HepG2 (cell line): ENCODE results near the gene ARTN. TPM values are rescaled to one million over a fixed set of nuclear protein-coding genes. Genes with fewer than 3 reads are reported as not detected.
A peak's percentile ranks its signal among the peaks of the same experiment; 100 is the strongest.

ENCODE experiments used
- BRD4 ChIP-seq: sonication (generic); formaldehyde crosslinking; IDR thresholded peaks from 2 replicates; pipeline ENCODE4 v1.4.0; 2020; ENCODE audit warnings: missing genetic modification reagents
- CEBPB ChIP-seq: IDR thresholded peaks from 2 replicates; pipeline ENCODE4 v1.6.1; 2011; ENCODE audit warnings: low read depth, low read length, improper control_type of control experiment, borderline replicate concordance
- FOSL1 ChIP-seq: sonication (generic); formaldehyde crosslinking; IDR thresholded peaks from 2 replicates; pipeline ENCODE4 v1.9.0; 2021; ENCODE audit warnings: missing genetic modification reagents, borderline replicate concordance
- HDAC2 ChIP-seq: sonication (generic); formaldehyde crosslinking; IDR thresholded peaks from 2 replicates; pipeline ENCODE4 v1.4.0; 2020; ENCODE audit warnings: missing genetic modification reagents
- HNF4G ChIP-seq, 2 experiments: sonication (generic) in 1 of 2; formaldehyde crosslinking in 1 of 2; IDR thresholded peaks; 2 replicates each; pipeline versions ENCODE4 v1.4.0 to v1.6.1; 2011 to 2020; ENCODE audit warnings: borderline replicate concordance in 2 of 2, low read depth in 2 of 2, mild to moderate bottlenecking in 2 of 2, low read length in 1 of 2, missing genetic modification reagents in 1 of 2, moderate library complexity in 1 of 2
- KLF13 ChIP-seq: sonication (generic); formaldehyde crosslinking; IDR thresholded peaks from 2 replicates; pipeline ENCODE4 v1.4.0; 2020; ENCODE audit warnings: mild to moderate bottlenecking, missing genetic modification reagents
- MZF1 ChIP-seq: sonication (generic); formaldehyde crosslinking; IDR thresholded peaks from 2 replicates; pipeline ENCODE4 v1.8.1; 2023; ENCODE audit warnings: mild to moderate bottlenecking, missing genetic modification reagents, borderline replicate concordance
- NAIF1 ChIP-seq: sonication (generic); formaldehyde crosslinking; IDR thresholded peaks from 2 replicates; pipeline ENCODE4 v1.5.0; 2020; ENCODE audit warnings: mild to moderate bottlenecking, missing genetic modification reagents, borderline replicate concordance
- POLR2AphosphoS2 ChIP-seq: IDR thresholded peaks from 2 replicates; pipeline ENCODE4 v1.6.1; 2011; ENCODE audit warnings: low read depth, low read length, improper control_type of control experiment
- POLR2AphosphoS5 ChIP-seq: IDR thresholded peaks from 2 replicates; pipeline ENCODE4 v1.6.1; 2012; ENCODE audit warnings: low read depth, low read length
- PRDM10 ChIP-seq: sonication (generic); formaldehyde crosslinking; IDR thresholded peaks from 2 replicates; pipeline ENCODE4 v1.4.0; 2020; ENCODE audit warnings: low read depth, missing genetic modification reagents
- RFXANK ChIP-seq: IDR thresholded peaks from 2 replicates; pipeline ENCODE4 v1.6.1; 2016
- SALL2 ChIP-seq: sonication (generic); formaldehyde crosslinking; IDR thresholded peaks from 2 replicates; pipeline ENCODE4 v1.8.1; 2023; ENCODE audit warnings: mild to moderate bottlenecking, missing genetic modification reagents, inconsistent platforms
- SETDB1 ChIP-seq: sonication (generic); formaldehyde crosslinking; IDR thresholded peaks from 2 replicates; pipeline ENCODE4 v1.5.1; 2020; ENCODE audit warnings: missing genetic modification reagents, mild to moderate bottlenecking, borderline replicate concordance
- SMARCE1 ChIP-seq: fragments of 450-650 bp; IDR thresholded peaks from 2 replicates; pipeline ENCODE4 v1.6.1; 2017; ENCODE audit warnings: borderline replicate concordance
- TARDBP ChIP-seq: sonication (generic); formaldehyde crosslinking; IDR thresholded peaks from 2 replicates; pipeline ENCODE4 v1.8.0; 2022; ENCODE audit warnings: mild to moderate bottlenecking, missing genetic modification reagents
- ZBTB3 ChIP-seq: sonication (generic); formaldehyde crosslinking; IDR thresholded peaks from 2 replicates; pipeline ENCODE4 v1.4.0; 2020; ENCODE audit warnings: low read depth, mild to moderate bottlenecking, moderate library complexity, missing genetic modification reagents, borderline replicate concordance
- ZFP41 ChIP-seq: sonication (generic); formaldehyde crosslinking; IDR thresholded peaks from 2 replicates; pipeline ENCODE4 v1.4.0; 2020; ENCODE audit warnings: mild to moderate bottlenecking, missing genetic modification reagents, borderline replicate concordance
- ZIK1 ChIP-seq: sonication (generic); formaldehyde crosslinking; IDR thresholded peaks from 2 replicates; pipeline ENCODE4 v1.5.0; 2020; ENCODE audit warnings: mild to moderate bottlenecking, low read depth, missing genetic modification reagents, borderline replicate concordance
- ZKSCAN1 ChIP-seq: fragments of 150-350 bp; IDR thresholded peaks from 2 replicates; pipeline ENCODE4 v1.6.1; 2014; ENCODE audit warnings: low read length
- ZNF512 ChIP-seq: sonication (generic); formaldehyde crosslinking; IDR thresholded peaks from 2 replicates; pipeline ENCODE4 v1.4.0; 2020; ENCODE audit warnings: mild to moderate bottlenecking, missing genetic modification reagents
- ZNF639 ChIP-seq: conservative IDR thresholded peaks from 2 replicates; pipeline ENCODE4 v1.6.1; 2018; ENCODE audit warnings: missing genetic modification reagents
- ZNF772 ChIP-seq: sonication (generic); formaldehyde crosslinking; IDR thresholded peaks from 2 replicates; pipeline ENCODE4 v1.5.0; 2020; ENCODE audit warnings: mild to moderate bottlenecking, missing genetic modification reagents
- polyA plus RNA-seq, 8 experiments: library from polyadenylated mRNA; depleted of rRNA in 3 of 8; stranded (reverse) in 7 of 8; unstranded in 1 of 8; fragments of >200 nt; fragmentation: Illumina TruSeq in 4 of 8; extraction: Trizol in 4 of 8; gene quantifications; 2 replicates each; pipeline versions ENCODE4 v1.2.1 to v1.2.3, GENCODE V29; 2011 to 2016; ENCODE audit warnings: low read depth in 4 of 8, missing spikeins in 1 of 8, mixed read lengths in 1 of 8; ENCODE audit not compliant: insufficient read depth in 1 of 8
- total RNA-seq, 5 experiments: library from RNA; depleted of rRNA; stranded (reverse); fragments of >200 nt; fragmentation: Illumina TruSeq; extraction: Trizol; gene quantifications; 2 replicates each; pipeline ENCODE4 v1.2.3, GENCODE V29; 2016; ENCODE audit warnings: low read depth in 1 of 5

The ARTN gene
- total and polyA plus RNA-seq, 2 of the 13 experiments (the other 11 are each of a cell fraction or from before 2014, with no cell fraction given): 0.11 to 0.62 TPM

- peak; percentile 73 for TF ChIP-seq ZNF639 (CRISPR knock-in tag)
- TF ChIP-seq HNF4G (IDR thresholded peaks at IDR 0.05; ENCODE audit: borderline replicate concordance, low read depth, low read length): no peak
- TF ChIP-seq HNF4G (CRISPR knock-in tag; IDR thresholded peaks at IDR 0.05; ENCODE audit: borderline replicate concordance, low read depth): no peak
- TF ChIP-seq CEBPB: no peak
- TF ChIP-seq ZKSCAN1: no peak
- no peak for TF ChIP-seq KLF13
- no peak for TF ChIP-seq RFXANK (CRISPR knock-in tag)
- no peak for TF ChIP-seq ZFP41 (CRISPR knock-in tag)
- TF ChIP-seq MZF1 (CRISPR knock-in tag): no peak
- no peak for TF ChIP-seq BRD4
- TF ChIP-seq POLR2AphosphoS5: peak; percentile 63
- peak; percentile 65; the same call in 1 of the 2 replicates for TF ChIP-seq ZIK1 (CRISPR knock-in tag)
- peak; percentile 63 for TF ChIP-seq HDAC2
- TF ChIP-seq SALL2 (CRISPR knock-in tag): 0 out of 2 replicates have a peak, but pooled peaks have one; percentile 20
- TF ChIP-seq PRDM10: no peak
- TF ChIP-seq TARDBP (CRISPR knock-in tag): 0 out of 2 replicates have a peak, but pooled peaks have one; percentile 35
- no peak for TF ChIP-seq SMARCE1
- TF ChIP-seq POLR2AphosphoS2: 0 out of 2 replicates have a peak, but pooled peaks have one; percentile 52
- TF ChIP-seq FOSL1 (CRISPR knock-in tag): no peak
- peak; percentile 84; the same call in 1 of the 2 replicates for TF ChIP-seq NAIF1 (CRISPR knock-in tag)
- TF ChIP-seq ZNF772 (CRISPR knock-in tag): peak; percentile 71; the same call in 1 of the 2 replicates
- TF ChIP-seq ZNF512: no peak
- no peak for TF ChIP-seq SETDB1 (CRISPR knock-in tag)
- no peak for TF ChIP-seq ZBTB3 (CRISPR knock-in tag)
Measured at GRCh38 chr1:43974443-43975248, 41.0 kb downstream of the ARTN start, which contains the start of gene ATP6V0B (continued).
